DMS 273 (cell line): ENCODE measurements around the gene TMEM131.
"Not testable (repeated sequence)": the region's sequence is repeated elsewhere in the genome, so short reads cannot be mapped to it uniquely, and the experiment has no call there.

Source experiments
- DNase-seq: peaks from one replicate; lab custom pipeline; 2025; ENCODE audit not compliant: unreplicated experiment; lab: John Stamatoyannopoulos, UW

Gene TMEM131

DNA sequence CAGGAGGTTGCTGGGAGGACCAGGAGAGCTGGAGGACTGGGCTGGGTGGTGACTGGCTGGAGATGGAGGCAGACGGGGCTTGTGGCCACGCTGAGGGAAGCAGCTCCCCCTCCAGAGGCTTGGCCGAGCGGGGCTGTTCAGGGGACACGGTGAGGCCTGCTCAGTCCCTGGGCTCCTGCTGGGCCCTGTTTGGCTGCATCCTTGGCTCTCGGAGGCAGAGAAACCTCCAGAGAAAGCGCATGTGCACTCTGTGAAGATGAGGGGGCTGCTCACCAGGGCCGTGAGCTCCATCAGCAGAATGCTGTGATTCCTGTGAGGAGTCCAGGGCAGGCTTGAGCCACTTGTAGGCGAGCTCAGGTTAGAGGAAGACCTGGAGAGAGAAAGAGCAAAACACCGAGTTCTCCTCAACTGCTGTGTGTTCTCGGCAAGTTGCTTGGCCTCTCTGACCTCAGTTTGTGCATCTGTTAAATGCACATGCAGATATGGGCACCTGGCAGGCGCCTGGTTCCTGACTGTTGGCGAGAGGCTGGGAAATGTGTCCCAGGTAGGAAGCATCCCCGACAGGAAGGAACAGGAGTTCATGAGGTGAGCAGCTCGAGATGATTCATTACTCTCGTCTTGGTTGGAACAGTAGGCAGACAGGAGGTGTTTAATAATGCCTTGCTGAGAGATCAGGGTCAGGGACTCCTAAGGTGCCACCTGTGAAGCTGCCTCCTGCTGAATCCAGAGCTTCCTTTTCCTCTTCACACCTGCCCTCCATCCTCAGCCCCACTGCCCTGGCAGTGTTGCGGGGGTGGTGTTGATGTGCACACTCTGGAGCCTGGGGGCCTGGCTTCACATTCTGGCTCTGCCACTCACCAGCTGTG lies 281.4 kb downstream of the TMEM131 start:
- DNase-seq: no peak

DNA sequence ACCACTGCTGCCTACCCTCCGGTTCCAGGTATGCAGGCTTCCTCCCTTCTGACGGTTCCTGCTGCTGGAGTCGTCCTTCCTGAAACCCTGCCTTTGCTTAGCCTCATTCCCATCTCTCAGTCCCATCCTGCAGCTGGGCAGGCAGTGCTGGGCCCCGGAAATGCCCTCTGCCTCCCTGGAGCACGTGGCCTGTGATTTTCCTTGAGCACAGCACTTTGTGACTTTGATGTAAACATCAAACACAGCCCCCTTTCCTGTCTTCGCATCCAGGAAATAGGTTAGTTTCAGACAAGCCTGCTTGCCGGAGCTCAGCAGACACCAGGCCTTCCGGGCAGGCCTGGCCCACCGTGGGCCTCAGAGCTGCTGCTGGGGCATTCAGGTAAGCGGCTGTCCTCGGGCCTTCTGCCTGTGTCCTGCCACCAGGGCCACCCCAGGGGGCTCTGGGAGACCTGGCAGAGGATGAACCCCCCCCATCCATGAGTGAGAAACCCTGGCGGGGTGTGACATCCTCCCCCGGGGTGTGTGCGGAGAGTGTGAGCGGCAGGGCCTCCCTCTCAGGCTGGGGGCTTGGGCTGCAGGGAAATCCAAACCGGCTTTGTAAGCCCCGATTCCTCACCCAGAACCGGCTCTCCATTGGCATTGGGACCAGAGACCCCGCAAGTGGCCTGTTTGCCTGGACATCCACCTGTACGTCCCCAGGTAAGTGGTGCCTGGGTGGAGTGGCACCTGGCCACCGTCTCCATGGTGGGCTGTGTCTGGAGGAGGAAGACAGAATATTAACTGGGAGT lies 282.3 kb downstream of the TMEM131 start, which contains the start of gene ZAP70:
Gene ZAP70 (plus strand): TSS at position 281 of the 788 bp plus-strand sequence. CDS start 10,461 bp downstream, outside the sequence.
- DNase-seq: no peak

DNA sequence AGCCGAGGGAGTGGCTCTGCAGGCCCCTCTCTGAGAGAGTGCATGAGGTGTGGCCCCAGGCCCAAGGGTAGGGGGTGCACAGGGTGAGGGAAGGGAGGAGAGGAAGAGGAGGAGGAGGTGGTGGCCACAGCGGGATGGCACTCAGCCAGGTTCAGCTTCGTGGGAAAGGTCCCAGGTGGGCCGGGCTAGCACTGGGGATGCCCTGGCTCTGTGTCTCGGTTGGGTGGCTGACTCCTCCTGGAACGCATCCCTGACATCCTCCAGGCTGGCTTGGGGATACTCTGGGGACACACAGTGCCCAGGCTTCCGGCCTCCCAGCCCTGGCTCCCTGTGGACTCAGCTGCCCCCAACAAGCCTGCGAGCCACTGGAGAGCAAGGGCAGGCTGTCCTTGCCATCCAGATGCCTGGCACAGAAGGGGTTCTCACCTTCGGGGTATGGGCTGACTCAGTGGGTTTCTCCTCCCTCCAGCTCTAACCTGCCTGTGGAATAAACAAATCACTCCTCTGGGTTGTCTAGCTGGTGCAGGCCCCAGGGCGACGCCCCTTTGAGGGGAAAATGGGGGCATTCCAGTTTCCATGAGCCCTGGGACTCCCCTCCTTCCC lies 283.0 kb downstream of the TMEM131 start:
- DNase-seq: no peak

DNA sequence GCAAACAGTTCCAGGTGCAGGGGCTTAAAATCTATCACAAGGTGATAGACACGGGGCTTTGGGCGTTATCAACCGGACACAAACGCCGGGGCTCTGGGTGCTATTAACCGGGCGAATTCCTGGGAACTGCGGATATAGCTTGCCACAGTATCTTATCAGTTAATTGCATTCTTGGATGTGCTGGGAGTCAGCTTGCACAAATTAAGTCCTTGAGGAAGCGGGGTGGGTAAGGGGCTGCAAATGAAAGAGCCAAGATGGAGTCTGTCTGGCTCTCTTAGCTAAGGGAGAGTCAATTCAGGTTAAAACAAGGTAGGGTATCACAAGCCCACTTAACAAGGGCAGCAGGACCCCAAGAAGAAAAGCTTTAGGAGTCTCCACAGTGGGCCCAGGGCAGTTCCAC lies 283.6 kb downstream of the TMEM131 start:
- not testable (repeated sequence) for DNase-seq

DNA sequence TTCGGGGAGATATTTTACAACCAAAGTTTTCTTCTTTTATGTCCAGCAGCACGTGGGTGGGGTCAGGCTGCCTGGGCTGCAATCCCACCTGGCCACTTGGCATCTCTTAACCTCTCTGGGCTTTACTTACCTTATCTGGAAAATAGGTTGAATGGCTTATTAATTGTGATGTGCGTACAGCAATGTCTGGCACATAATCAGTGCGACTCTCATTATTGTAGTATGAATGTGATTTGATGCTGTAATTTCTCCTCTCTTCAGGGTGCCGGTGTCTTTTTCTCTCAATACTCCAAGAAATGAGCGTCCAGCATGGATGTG lies 284.4 kb downstream of the TMEM131 start:
- no peak for DNase-seq

DNA sequence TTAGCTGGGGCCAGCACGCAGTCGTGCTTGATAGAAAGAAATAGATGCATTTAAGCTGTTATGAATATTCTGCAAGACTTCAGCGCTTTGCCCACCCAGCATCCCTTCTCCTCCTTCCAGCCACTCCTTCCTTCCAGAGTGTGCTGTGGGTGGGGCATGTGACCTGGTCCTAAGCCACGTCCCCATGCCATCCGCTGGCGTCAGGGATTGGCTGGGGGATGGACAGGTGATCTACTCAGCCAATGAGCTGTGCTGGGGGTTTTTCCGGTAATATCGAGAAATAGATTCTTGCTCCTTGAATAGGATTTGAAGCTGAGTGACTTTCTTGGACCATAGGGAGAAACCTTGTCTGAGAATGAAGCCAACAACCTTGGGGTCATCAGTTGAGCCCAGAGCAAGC lies 287.1 kb downstream of the TMEM131 start:
- DNase-seq: no peak

DNA sequence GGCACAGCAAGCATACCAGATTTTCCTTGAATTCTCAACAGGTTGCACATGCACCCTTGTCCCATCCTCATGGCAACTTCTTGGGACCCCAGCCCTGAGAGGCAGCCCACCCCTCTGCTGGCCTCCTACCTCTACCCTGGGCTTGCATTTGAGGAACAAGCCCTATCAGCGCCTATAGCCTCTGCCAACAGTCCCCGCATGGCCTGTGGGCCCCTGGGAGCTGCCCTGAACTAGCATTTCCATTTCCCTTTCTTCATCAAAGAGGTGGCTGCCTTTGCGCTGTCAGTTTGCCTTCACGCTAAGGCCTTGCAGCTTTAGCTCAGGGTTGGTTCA lies 287.7 kb downstream of the TMEM131 start:
- no peak for DNase-seq

DNA sequence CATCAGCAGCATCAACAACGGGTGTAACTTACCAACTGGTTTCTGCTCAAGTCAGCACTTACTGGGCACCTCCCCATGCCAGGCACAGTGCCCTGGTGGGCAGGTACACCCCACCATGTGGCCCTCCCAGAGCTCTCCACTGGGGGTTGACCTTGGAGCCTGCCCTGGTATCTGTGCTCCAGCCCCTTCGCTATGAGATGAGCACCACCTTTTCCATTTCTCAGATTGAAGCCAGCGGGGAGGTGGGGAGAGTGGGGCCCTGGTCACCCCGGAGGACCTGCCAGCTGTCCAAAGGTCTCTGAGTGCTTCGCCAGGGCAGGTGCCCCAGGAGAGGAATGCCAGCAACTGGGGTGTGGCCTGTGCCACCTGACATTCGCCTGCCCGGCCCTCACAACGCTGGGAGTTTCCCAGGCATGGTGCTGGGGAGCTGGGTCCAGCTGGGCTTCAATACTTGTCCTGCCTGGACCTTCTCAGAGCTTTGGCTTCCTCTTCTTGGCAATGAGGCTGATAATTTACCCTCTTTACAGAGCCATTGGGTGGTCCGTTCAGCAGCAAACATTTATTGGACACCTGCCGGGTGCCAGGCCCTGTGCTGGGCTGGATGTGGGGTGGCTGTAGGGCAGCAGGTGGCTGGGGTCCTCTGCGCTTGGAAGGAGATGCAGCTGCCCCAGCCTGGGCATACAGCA lies 288.2 kb downstream of the TMEM131 start:
- DNase-seq: no peak

DNA sequence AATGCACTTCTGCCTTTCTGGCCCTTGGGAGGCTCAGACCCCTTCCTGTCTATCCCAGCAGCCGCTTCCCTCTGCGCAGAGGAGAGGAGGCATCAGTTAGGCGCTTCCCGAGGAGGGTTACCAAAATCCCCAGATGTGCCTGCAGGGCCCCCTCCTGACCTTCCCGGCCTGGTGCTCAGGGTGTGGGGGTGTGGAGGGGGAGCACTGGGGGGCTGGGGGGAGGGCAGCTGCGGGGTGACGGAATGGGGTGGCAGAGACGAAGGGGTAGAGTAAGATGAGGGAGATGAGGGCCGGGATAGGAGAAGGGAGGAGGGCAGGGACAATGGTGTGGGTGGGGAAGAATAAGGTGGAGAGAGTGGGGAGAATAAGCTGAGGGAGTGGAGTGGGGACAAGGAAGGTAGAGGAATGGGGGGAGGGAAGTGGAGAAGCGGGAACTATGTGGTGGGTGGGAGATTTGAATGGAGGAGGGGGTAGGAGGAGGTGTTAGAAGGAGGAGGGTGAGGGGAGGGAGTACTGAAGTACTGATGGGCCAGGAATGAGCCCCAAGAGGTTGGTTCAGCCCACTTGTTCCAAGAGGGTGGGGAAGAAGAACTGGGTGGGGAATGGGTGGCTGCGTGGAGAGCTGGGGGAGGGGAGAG lies 288.9 kb downstream of the TMEM131 start:
- no peak for DNase-seq
